ENCODE measurements around the gene CDH3. TPM values are rescaled to one million over a fixed set of nuclear protein-coding genes. Genes with fewer than 3 reads are reported as not detected.

CDH3 gene
- total and polyA plus RNA-seq, 2 of the 8 experiments (the other 6 are each of a cell fraction or from before 2014, with no cell fraction given), result 146 to 171 TPM

GRCh38 chr16:68659412-68660358, 14.6 kb downstream of the CDH3 start:
- WGBS, 2 experiments (ENCODE audit: extremely low coverage in 1 of 2, insufficient coverage in 1 of 2, insufficient read length in 1 of 2, insufficient replicate concordance in 2 of 2, low coverage in 1 of 2, low lambda C conversion rate in 2 of 2, missing lambda C conversion rate in 1 of 2), result 94% methylated on average over 8 of the region's 8 CpGs; no CpG with 5 or more reads in 1 of the 2 experiments
- no peak for TF ChIP-seq SIX5 (IDR thresholded peaks at IDR 0.05; ENCODE audit: low read depth, low read length)
- TF ChIP-seq HDAC2 (IDR thresholded peaks at IDR 0.05; ENCODE audit: borderline replicate concordance in 1 of 2, low read depth in 2 of 2, low read length in 2 of 2), result no peak
- no peak for TF ChIP-seq CHD1 (IDR thresholded peaks at IDR 0.05; ENCODE audit: low read depth, low read length)
- no peak for TF ChIP-seq SRF (IDR thresholded peaks at IDR 0.05; ENCODE audit: low read depth, low read length)
- no peak for TF ChIP-seq MAX (IDR thresholded peaks at IDR 0.05)
- TF ChIP-seq ATF2 (IDR thresholded peaks at IDR 0.05; ENCODE audit: low read length), result no peak
- TF ChIP-seq MAFK (IDR thresholded peaks at IDR 0.05; ENCODE audit: low read depth, low read length), result no peak
- TF ChIP-seq SUZ12 (IDR thresholded peaks at IDR 0.05; ENCODE audit: low read length), result no peak
- no peaks in the 10 kb centered on the region for H3K27me3 ChIP-seq (replicated peaks in 1 of 4; ENCODE audit: control insufficient read depth in 3 of 4, extremely low read depth in 1 of 4, insufficient read depth in 3 of 4, low read length in 3 of 4)
- H4K20me1 ChIP-seq (replicated peaks in 1 of 2; ENCODE audit: control insufficient read depth in 1 of 2, insufficient read depth in 2 of 2, low read length in 2 of 2), result peaks cover 14 to 18% of the 10 kb centered on the region in 2 experiments
- no peak overlapping the region for H3K18ac ChIP-seq (ENCODE audit: extremely low read depth, low read length)
- no peak overlapping the region for H3K27ac ChIP-seq (ENCODE audit: low read depth, low read length)
- H3K23ac ChIP-seq (ENCODE audit: insufficient read length), result no peak overlapping the region
- H3K4me1 ChIP-seq (replicated peaks in 1 of 4; ENCODE audit: control insufficient read depth in 3 of 4, insufficient read depth in 4 of 4, low read length in 3 of 4), result peaks cover 0 to 6% (median 0%) of the 10 kb centered on the region in 4 experiments; a peak in 1 of 7 replicates
- ChIA-PET POLR2A (ENCODE audit: partially characterized antibody) (interaction anchor here (9.5 kb wide), 1 partner anchor 13 kb away, joined by 81 read pairs; the partner anchor contains the start of gene CDH3), CTCF (ENCODE audit: partially characterized antibody) (interaction anchor here (0.9 to 4.0 kb wide), 2 partner anchors 17 to 70 kb away, joined by 3 to 16 read pairs; no protein-coding TSS in a partner anchor)
- H3K4ac ChIP-seq (replicated peaks; ENCODE audit: insufficient read length, low read depth, low read length), result no peak overlapping the region
- no peak overlapping the region for H2AFZ ChIP-seq (ENCODE audit: low read length)
- H2BK12ac ChIP-seq (ENCODE audit: low read depth, low read length), result no peak overlapping the region
- H3K23me2 ChIP-seq (ENCODE audit: low read depth, low read length), result no peaks in the 10 kb centered on the region
- no peak overlapping the region for H2BK20ac ChIP-seq (ENCODE audit: low read length)
- H2AK5ac ChIP-seq (ENCODE audit: low read depth, low read length), result no peak overlapping the region
- DNase-seq (ENCODE audit: low read depth in 1 of 2, low spot score in 2 of 2) (no peak), FAIRE-seq (no peak)
- no peak overlapping the region for H3K4me3 ChIP-seq (ENCODE audit: extremely low read depth in 1 of 4, insufficient read depth in 2 of 4, low read depth in 3 of 4, low read length in 4 of 4)
- H3K9me3 ChIP-seq (ENCODE audit: insufficient read depth in 2 of 2, low read depth in 1 of 2, low read length in 1 of 2), result no peaks in the 10 kb centered on the region
- no peak overlapping the region for H3K14ac ChIP-seq (ENCODE audit: insufficient read length)
- H4K5ac ChIP-seq (ENCODE audit: insufficient read length, low read depth, low read length), result no peak overlapping the region
- H3K79me2 ChIP-seq (ENCODE audit: control insufficient read depth in 1 of 2, insufficient read depth in 2 of 2, low read length in 2 of 2), result peaks cover 0 to 78% of the 10 kb centered on the region in 2 experiments; a peak in 2 of 4 replicates
- H3K36me3 ChIP-seq (ENCODE audit: control insufficient read depth in 2 of 4, insufficient read depth in 4 of 4, low read length in 3 of 4), result peaks cover 0 to 14% (median 0%) of the 10 kb centered on the region in 4 experiments; a peak in 2 of 8 replicates
- H2BK15ac ChIP-seq (ENCODE audit: low read length), result no peak overlapping the region
- H4K91ac ChIP-seq (replicated peaks; ENCODE audit: insufficient read length, low read length), result no peak overlapping the region
- H3K4me2 ChIP-seq (ENCODE audit: insufficient read depth in 1 of 2, low read depth in 2 of 2, low read length in 2 of 2), result no peak overlapping the region
- no peak overlapping the region for H3K56ac ChIP-seq (replicated peaks; ENCODE audit: insufficient read length, low read depth, low read length)
- H3K79me1 ChIP-seq (ENCODE audit: low read depth, low read length), result peaks cover 18% of the 10 kb centered on the region
- H2BK120ac ChIP-seq (replicated peaks; ENCODE audit: low read depth, low read length), result no peak overlapping the region
- no peak overlapping the region for H4K8ac ChIP-seq (ENCODE audit: extremely low read depth, insufficient read depth, low read length)
- H2BK5ac ChIP-seq (ENCODE audit: low read depth, low read length), result no peak overlapping the region
- no peak overlapping the region for H3K9ac ChIP-seq (replicated peaks in 1 of 4; ENCODE audit: extremely low read depth in 1 of 4, low read depth in 3 of 4, low read length in 3 of 4)
